BLaER1 (cell line): ENCODE results near the gene RIPK1.

ENCODE experiments used
- H3K27ac ChIP-seq: shearing (Covaris generic); formaldehyde crosslinking; 2 replicates; pipeline ENCODE4 v1.8.1; 2022
- H3K27me3 ChIP-seq: shearing (Covaris generic); formaldehyde crosslinking; 2 replicates; pipeline ENCODE4 v1.8.1; 2022
- H3K36me3 ChIP-seq: shearing (Covaris generic); formaldehyde crosslinking; 2 replicates; pipeline ENCODE4 v1.8.1; 2022
- H3K4me1 ChIP-seq: shearing (Covaris generic); formaldehyde crosslinking; 2 replicates; pipeline ENCODE4 v1.8.1; 2022
- H3K4me2 ChIP-seq: shearing (Covaris generic); formaldehyde crosslinking; 2 replicates; pipeline ENCODE4 v1.8.1; 2022
- H3K4me3 ChIP-seq: shearing (Covaris generic); formaldehyde crosslinking; 2 replicates; pipeline ENCODE4 v1.8.1; 2022
- H3K9ac ChIP-seq: shearing (Covaris generic); formaldehyde crosslinking; 2 replicates; pipeline ENCODE4 v1.8.1; 2022
- H3K9me3 ChIP-seq: shearing (Covaris generic); formaldehyde crosslinking; 2 replicates; pipeline ENCODE4 v1.8.1; 2022
- H4K20me1 ChIP-seq: shearing (Covaris generic); formaldehyde crosslinking; 2 replicates; pipeline ENCODE4 v1.8.1; 2022
- Cebpa-rat ChIP-seq: shearing (Covaris generic); IDR thresholded peaks from 2 replicates; pipeline ENCODE4 v1.8.1; 2022

The RIPK1 gene

DNA sequence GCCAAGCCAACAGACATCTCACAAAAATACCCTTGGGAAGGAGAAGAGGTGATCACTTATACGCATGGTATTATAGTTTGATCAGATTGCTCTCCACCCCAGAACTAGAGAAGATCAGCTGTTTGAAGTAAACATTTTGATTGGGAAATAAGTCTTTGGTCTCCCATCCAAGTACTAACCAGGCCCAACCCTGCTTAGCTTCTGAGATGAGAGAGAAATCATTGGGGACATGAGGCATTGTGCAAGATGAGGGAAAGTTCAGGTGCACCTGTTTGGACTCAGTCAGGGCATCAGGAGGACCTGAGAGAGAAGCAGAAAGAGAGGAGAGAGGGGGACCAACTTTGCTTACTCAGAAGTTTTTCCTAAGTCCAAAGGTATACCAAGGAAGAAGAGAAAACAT lies 11.4 kb downstream of the RIPK1 start:
- Histone ChIP-seq H3K36me3 (peaks cover 83% of the 10 kb centered on the region), H3K4me3 (no peak overlapping the region), H3K4me1 (peaks cover 30% of the 10 kb centered on the region), H3K4me2 (no peak overlapping the region), H3K27ac (no peak overlapping the region), H3K9me3 (peaks cover 9% of the 10 kb centered on the region; the same call in 1 of the 2 replicates), H3K9ac (no peak overlapping the region), H3K27me3 (no peaks in the 10 kb centered on the region), H4K20me1 (peaks cover 17% of the 10 kb centered on the region; the same call in 1 of the 2 replicates)
- no peak for TF ChIP-seq Cebpa-rat

DNA sequence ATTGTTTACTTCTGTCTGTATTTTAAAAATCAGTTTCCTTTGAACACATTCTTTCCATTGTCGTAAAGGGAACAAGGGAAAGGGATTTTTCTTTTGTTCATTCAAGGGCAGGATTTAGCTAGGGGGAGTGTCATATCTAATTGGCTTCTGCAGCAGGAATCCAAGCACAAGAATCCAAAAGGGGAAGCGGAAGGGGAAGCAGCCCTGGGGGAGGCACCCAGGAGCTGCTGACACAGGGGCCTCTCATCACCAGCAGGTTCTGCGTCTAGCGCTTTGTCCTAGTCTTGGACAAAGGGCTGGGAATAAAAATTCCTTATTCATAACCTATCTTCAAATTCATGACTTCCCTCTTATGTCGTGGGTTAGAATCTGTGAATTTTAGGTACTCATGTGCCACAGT lies 13.7 kb downstream of the RIPK1 start:
- TF ChIP-seq Cebpa-rat: no peak
- Histone ChIP-seq H4K20me1 (no peaks in the 10 kb centered on the region), H3K27ac (no peak overlapping the region), H3K36me3 (peaks cover 94% of the 10 kb centered on the region), H3K9ac (no peak overlapping the region), H3K4me3 (no peak overlapping the region), H3K9me3 (peaks cover 9% of the 10 kb centered on the region; the same call in 1 of the 2 replicates), H3K4me1 (peaks cover 13% of the 10 kb centered on the region), H3K27me3 (no peaks in the 10 kb centered on the region), H3K4me2 (no peak overlapping the region)

DNA sequence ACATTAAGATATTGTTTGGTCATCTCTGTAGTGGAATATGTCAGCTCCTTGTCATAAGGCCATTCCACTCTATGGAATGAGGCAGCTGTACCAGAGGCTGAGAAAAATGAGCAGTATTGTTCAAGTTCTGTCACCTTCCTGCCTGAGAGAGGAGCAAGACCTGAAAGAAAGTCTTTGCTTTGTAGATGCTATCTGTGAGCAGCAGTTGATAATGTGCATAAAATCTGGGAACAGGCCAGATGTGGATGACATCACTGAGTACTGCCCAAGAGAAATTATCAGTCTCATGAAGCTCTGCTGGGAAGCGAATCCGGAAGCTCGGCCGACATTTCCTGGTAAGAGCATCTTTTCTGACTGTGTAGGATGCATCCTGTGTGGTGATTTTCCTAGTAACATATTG lies 16.8 kb downstream of the RIPK1 start:
- Histone ChIP-seq H3K4me1 (peaks cover 11% of the 10 kb centered on the region), H3K27ac (no peak overlapping the region), H3K4me3 (no peak overlapping the region), H3K4me2 (no peak overlapping the region), H3K36me3 (peaks cover 84% of the 10 kb centered on the region), H4K20me1 (no peaks in the 10 kb centered on the region), H3K9ac (no peak overlapping the region), H3K27me3 (no peaks in the 10 kb centered on the region), H3K9me3 (no peaks in the 10 kb centered on the region)
- TF ChIP-seq Cebpa-rat: no peak

DNA sequence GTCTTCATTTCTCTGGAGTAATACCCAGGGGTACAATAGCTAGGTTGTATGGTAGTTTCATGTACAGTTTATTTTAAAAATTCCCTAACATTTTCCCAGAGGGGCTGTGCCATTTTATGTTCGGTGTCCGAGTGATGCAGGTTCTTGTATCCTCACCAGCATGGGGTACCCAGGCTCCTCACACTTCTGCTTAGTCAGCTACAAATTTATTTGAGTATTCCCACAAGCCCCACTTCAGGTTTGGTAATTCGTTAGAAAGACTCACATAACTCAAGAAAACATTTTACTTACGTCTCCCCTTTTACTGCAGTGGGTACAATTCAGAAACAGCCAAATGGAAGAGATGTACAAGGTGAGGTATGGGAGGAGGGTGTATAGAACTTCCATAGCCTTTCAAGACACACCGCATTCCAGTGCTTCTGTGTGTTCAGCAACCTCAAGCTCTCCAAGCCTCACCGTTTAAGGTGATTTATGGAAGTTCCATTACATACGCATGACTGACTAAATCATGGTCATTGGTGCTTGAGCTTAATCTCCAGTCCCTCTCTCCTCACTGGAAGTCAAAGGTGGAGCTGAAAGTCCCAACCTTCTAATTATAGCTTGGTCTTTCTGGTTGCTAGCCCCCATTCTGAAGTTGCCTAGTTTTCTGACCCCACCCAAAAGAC lies 18.1 kb downstream of the RIPK1 start:
- TF ChIP-seq Cebpa-rat: no peak
- Histone ChIP-seq H3K27ac (no peak overlapping the region), H3K9ac (no peak overlapping the region), H3K9me3 (no peaks in the 10 kb centered on the region), H3K4me1 (peaks cover 11% of the 10 kb centered on the region), H3K27me3 (no peaks in the 10 kb centered on the region), H3K36me3 (peaks cover 73% of the 10 kb centered on the region), H3K4me2 (no peak overlapping the region), H3K4me3 (no peak overlapping the region), H4K20me1 (no peaks in the 10 kb centered on the region)

DNA sequence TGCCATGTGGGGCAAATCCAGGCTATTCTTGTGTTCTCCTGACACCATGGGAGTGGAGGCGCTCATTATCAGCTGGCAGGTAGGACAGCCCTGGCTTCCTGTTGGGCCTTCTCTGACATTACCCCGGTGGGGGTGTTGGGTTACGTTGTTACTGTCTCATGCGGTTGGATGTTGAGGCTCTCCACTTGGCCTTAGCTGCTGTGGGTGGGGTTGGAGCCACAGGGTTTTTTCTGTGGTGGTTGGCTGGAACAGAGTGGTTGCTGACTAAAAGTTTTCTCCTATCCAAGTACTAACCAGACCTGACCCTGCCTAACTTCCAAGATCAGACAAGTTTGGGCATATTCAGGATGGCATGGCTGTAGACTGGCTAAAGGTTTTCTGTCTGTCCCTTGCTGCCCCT lies 20.2 kb downstream of the RIPK1 start:
- H3K9ac ChIP-seq: no peak overlapping the region
- no peaks in the 10 kb centered on the region for H3K9me3 ChIP-seq
- no peaks in the 10 kb centered on the region for H4K20me1 ChIP-seq
- H3K27me3 ChIP-seq: no peaks in the 10 kb centered on the region
- peaks cover 53% of the 10 kb centered on the region for H3K36me3 ChIP-seq
- no peak overlapping the region for H3K27ac ChIP-seq
- H3K4me1 ChIP-seq: peaks cover 11% of the 10 kb centered on the region
- TF ChIP-seq Cebpa-rat: no peak
- H3K4me2 ChIP-seq: no peak overlapping the region
- H3K4me3 ChIP-seq: no peak overlapping the region

DNA sequence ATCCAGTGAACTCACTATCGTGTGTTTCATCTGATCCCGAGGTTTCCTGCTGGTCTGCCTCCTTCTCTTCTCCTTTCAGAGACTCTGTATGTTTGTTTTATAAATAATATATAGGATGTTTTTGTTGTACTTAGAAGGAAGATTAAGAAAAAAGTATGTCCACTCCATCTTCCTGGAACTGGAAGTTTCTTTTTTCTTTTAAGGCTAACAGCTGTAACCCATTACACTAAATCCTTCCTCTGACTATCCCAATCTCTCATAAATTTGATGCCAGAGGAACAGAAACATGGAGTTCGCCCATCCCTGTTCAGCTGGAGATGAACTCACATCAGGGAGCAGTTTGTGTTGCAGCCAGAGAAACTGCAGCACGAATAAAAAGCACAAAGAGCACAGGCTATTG lies 20.7 kb downstream of the RIPK1 start:
- no peaks in the 10 kb centered on the region for H3K27me3 ChIP-seq
- H4K20me1 ChIP-seq: no peaks in the 10 kb centered on the region
- no peak overlapping the region for H3K4me3 ChIP-seq
- no peak for TF ChIP-seq Cebpa-rat
- no peak overlapping the region for H3K27ac ChIP-seq
- no peaks in the 10 kb centered on the region for H3K9me3 ChIP-seq
- no peak overlapping the region for H3K4me2 ChIP-seq
- no peak overlapping the region for H3K9ac ChIP-seq
- peaks cover 11% of the 10 kb centered on the region for H3K4me1 ChIP-seq
- H3K36me3 ChIP-seq: peaks cover 49% of the 10 kb centered on the region

DNA sequence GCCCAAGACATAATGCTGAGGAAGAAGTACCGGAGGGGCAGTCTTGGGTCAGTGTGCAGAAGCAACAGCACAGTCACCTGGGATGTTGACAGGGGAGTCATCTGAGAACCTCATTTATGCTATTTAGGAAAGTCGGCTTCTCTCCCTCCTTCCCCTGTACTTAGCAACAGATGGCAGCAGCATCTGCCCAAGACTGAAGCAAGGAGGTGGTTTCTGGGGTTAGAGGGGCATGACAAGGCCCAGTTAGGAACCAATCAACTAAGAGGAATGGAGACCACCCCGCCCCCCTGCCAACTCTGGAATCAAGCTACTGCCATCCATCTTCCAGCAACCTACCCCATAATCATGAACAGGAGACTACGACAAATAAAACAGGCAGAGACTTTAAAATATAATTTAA lies 21.7 kb downstream of the RIPK1 start:
- H3K27ac ChIP-seq: no peak overlapping the region
- no peak overlapping the region for H3K4me3 ChIP-seq
- H3K27me3 ChIP-seq: no peaks in the 10 kb centered on the region
- no peak overlapping the region for H3K4me2 ChIP-seq
- H3K36me3 ChIP-seq: peaks cover 44% of the 10 kb centered on the region
- no peak for TF ChIP-seq Cebpa-rat
- no peaks in the 10 kb centered on the region for H3K9me3 ChIP-seq
- peaks cover 11% of the 10 kb centered on the region for H3K4me1 ChIP-seq
- no peaks in the 10 kb centered on the region for H4K20me1 ChIP-seq
- H3K9ac ChIP-seq: no peak overlapping the region

DNA sequence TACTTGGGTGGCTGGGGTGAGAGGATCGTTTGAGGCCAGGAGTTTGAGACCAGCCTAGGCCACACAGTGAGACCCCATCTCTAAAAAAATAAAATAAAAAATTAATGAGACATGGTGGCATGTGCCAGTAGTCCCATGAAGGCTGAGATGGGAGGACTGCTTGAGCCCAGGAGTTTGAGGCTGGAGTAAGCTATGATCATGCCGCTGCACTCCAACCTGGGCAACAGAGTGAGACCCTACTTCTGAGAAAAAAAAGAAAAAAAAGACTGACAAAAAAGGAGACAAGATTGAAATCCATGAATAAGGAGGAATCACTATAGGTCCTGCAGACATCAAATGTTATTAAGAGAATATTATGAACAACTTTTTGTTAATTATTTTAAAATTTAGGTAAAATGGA lies 26.5 kb downstream of the RIPK1 start:
- Histone ChIP-seq H3K9me3 (no peaks in the 10 kb centered on the region), H3K4me1 (no peaks in the 10 kb centered on the region), H3K4me3 (no peak overlapping the region), H3K27ac (no peak overlapping the region), H3K4me2 (no peak overlapping the region), H3K27me3 (no peaks in the 10 kb centered on the region), H4K20me1 (no peaks in the 10 kb centered on the region), H3K9ac (no peak overlapping the region), H3K36me3 (peaks cover 47% of the 10 kb centered on the region)
- TF ChIP-seq Cebpa-rat: no peak

DNA sequence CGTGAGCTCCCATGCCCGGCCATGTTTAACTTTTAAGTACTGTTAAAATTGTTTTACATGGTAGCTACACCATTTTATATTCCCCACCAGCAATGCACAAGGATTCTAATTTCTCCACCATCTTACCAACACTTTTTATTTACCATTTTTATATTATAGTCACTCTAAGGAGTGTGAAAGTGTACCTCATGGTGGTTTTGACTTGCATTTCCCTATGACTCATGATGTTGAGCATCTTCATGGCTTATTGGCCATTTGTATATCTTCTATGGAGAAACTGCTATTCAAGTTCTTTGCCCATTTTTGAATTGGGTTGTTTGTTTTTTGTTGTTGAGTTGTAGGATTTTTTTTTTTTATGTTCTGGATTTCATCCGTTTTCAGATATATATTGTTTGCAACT lies 34.6 kb downstream of the RIPK1 start:
- no peaks in the 10 kb centered on the region for H3K4me1 ChIP-seq

DNA sequence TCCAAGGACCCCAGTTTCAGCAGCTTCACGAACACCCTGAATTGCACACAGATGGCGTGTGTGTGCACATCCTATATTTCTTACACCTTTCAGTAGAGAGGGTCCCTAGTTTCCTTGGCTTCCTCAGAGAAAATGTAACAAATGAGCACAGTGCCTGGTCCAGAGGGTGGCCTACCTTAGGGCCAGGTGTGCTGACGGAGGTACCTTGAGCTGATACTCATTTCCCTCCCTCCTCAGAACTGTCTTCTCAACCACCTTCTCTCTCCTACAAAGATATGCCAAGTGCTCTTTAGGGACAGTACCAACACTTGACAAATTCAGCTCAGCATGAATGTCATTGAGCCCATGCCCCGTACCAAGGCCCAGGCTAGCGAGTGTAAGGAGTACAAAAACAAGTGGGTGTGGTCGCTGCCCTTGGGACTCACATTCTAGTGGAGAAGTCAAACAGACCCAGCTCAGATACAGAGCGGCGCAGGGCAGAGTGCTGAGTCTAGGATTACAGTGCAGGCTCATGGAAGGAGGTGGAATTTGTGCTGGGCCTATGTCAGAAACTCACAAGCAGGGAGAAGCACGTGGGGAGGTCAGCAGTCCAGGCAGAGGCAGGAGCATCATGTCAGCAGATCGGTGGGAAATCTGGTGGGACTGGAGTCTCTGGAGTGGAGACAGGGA lies 40.6 kb downstream of the RIPK1 start:
- H3K27ac ChIP-seq: no peak overlapping the region
- H4K20me1 ChIP-seq: no peaks in the 10 kb centered on the region
- no peaks in the 10 kb centered on the region for H3K27me3 ChIP-seq
- H3K4me1 ChIP-seq: peaks cover 6% of the 10 kb centered on the region
- H3K4me3 ChIP-seq: no peak overlapping the region
- TF ChIP-seq Cebpa-rat: no peak
- H3K4me2 ChIP-seq: no peak overlapping the region
- H3K36me3 ChIP-seq: peaks cover 92% of the 10 kb centered on the region
- no peaks in the 10 kb centered on the region for H3K9me3 ChIP-seq
- no peak overlapping the region for H3K9ac ChIP-seq

More for the DNA sequence above, 34.6 kb downstream of the RIPK1 start:
- H3K9ac ChIP-seq: no peak overlapping the region
- no peak overlapping the region for H3K27ac ChIP-seq
- H3K27me3 ChIP-seq: no peaks in the 10 kb centered on the region
- H3K36me3 ChIP-seq: peaks cover 81% of the 10 kb centered on the region
- no peak for TF ChIP-seq Cebpa-rat
- H3K4me3 ChIP-seq: no peak overlapping the region
- H4K20me1 ChIP-seq: no peaks in the 10 kb centered on the region
- no peak overlapping the region for H3K4me2 ChIP-seq
- no peaks in the 10 kb centered on the region for H3K9me3 ChIP-seq
